ENCODE data around the gene MORF4L2.

MORF4L2 gene

DNA sequence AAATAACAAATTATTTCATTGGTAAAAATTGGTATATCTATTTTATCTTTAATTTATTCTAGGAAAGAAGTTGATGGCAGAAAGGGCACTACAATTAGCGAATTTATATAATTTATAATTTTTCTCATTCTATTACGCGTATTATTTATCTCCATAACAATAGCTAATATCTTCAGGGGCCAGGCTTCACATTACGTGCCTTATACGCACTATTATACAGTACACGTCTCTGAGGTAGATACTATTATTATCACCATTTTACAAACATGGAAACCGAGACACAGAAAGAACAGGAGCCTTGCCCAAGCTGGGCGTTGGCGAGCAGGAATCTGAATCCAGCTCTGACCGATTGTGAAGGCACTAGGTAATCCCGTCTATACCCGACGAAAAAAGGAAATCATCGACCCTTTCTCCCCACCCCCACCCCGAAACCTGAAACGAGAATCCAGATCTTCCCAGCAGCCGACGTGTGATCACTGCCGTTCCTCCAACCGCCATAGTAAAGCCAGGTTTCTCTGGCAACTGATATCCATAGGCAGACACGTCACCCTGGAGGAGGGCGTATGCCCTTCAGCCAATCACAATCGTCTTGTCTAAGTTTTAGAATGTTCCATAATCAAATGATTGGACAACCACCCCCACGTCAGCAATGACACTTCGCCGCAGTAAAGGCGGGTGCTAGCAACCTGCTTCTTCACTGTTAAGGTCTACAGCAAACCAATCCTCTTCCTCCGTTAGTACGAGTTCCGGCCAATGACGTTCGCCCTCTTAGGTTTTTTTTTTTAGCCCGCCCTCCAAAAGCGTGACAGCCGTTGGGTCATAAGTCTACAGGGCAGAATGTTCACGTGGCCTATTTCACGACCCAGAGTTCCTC lies at the start of gene MORF4L2:
MORF4L2 (minus strand) TSS at position 501 of the 874 bp plus-strand sequence. CDS start 9,672 bp downstream, outside the sequence.
- TF ChIP-seq, protein P1, sequence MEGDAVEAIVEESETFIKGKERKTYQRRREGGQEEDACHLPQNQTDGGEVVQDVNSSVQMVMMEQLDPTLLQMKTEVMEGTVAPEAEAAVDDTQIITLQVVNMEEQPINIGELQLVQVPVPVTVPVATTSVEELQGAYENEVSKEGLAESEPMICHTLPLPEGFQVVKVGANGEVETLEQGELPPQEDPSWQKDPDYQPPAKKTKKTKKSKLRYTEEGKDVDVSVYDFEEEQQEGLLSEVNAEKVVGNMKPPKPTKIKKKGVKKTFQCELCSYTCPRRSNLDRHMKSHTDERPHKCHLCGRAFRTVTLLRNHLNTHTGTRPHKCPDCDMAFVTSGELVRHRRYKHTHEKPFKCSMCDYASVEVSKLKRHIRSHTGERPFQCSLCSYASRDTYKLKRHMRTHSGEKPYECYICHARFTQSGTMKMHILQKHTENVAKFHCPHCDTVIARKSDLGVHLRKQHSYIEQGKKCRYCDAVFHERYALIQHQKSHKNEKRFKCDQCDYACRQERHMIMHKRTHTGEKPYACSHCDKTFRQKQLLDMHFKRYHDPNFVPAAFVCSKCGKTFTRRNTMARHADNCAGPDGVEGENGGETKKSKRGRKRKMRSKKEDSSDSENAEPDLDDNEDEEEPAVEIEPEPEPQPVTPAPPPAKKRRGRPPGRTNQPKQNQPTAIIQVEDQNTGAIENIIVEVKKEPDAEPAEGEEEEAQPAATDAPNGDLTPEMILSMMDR (IDR thresholded peaks at IDR 0.05; ENCODE audit: control insufficient read depth, insufficient read depth, low read depth, low read length, missing control alignments), result no peak
- DNase-seq (ENCODE audit: low read depth), result peak; percentile 99
- peak within 1 kb of the TSS; percentile 73 for H3K4me3 ChIP-seq (ENCODE audit: control insufficient read depth, low read depth, low read length)

- no peak for DNase-seq (ENCODE audit: low read depth)
- no peak overlapping the region for H3K4me3 ChIP-seq (ENCODE audit: control insufficient read depth, low read depth, low read length)
- TF ChIP-seq, protein P1 (IDR thresholded peaks at IDR 0.05; ENCODE audit: control insufficient read depth, insufficient read depth, low read depth, low read length, missing control alignments), result no peak
Measured at GRCh38 chrX:103734125-103734760, 47.7 kb upstream of the MORF4L2 start.

DNA sequence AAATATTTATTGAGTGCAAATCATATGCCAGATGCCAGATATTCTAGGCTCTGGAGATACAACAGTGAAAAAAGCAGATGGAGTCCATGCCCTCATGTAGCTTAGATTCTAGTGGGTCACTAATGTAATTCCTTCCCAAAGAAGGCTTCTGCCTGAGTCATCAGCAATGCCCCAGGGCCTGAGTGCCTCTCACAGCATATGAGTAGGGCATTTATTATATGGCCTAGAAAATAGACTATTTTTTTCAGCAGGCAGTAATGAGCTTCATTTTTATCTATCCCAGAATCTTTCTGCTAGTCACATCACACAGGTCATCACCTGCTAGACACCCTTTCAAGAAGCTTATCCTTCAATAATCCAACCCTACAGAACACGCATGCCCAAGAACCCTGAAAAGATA lies 46.5 kb upstream of the MORF4L2 start:
- no peak for DNase-seq (ENCODE audit: low read depth)
- H3K4me3 ChIP-seq (ENCODE audit: control insufficient read depth, low read depth, low read length), result no peak overlapping the region
- TF ChIP-seq, protein P1 (IDR thresholded peaks at IDR 0.05; ENCODE audit: control insufficient read depth, insufficient read depth, low read depth, low read length, missing control alignments), result no peak

GRCh38 chrX:103730796-103731493 lies 44.4 kb upstream of the MORF4L2 start:
- TF ChIP-seq, protein P1 (IDR thresholded peaks at IDR 0.05; ENCODE audit: control insufficient read depth, insufficient read depth, low read depth, low read length, missing control alignments), result no peak
- H3K4me3 ChIP-seq (ENCODE audit: control insufficient read depth, low read depth, low read length), result no peak overlapping the region
- DNase-seq (ENCODE audit: low read depth), result peak; percentile 23

DNA sequence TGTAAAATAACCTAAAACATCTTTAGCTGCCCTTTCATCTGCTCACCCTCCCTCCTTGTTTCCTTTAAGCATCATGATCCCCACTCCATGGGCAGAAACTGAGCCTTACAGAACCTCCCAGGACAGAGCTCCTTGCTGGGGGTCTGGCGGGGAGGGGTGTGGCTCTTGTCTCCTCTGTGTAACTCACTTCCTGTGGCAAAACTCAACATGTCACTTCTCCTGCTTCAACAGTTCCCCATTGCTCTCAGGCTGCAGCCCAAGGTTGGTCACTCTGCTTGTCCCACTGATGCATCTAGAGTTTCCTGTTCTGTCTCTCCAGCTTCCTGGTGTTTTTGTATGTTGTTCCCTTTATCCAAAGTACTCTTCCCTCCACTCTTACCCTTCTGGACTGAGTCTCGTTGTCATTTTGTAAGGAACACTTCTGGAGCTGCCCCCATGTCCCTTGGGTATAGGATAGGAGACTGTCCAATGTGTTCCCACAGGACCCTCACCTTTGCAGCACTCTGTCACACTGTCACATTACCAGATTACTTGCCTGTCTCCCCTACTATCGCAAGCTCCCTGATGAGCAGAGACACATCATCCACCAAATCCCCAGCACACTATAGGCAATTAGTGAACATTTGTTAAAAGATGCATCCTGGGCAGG lies 43.8 kb upstream of the MORF4L2 start:
- H3K4me3 ChIP-seq (ENCODE audit: control insufficient read depth, low read depth, low read length), result no peak overlapping the region
- DNase-seq (ENCODE audit: low read depth), result no peak
- TF ChIP-seq, protein P1 (IDR thresholded peaks at IDR 0.05; ENCODE audit: control insufficient read depth, insufficient read depth, low read depth, low read length, missing control alignments), result no peak

GRCh38 chrX:103729015-103729414 lies 42.5 kb upstream of the MORF4L2 start:
- no peak overlapping the region for H3K4me3 ChIP-seq (ENCODE audit: control insufficient read depth, low read depth, low read length)
- TF ChIP-seq, protein P1 (IDR thresholded peaks at IDR 0.05; ENCODE audit: control insufficient read depth, insufficient read depth, low read depth, low read length, missing control alignments), result no peak
- DNase-seq (ENCODE audit: low read depth), result no peak

Measured in AG09309 (cell line).